Loucy (cell line): ENCODE measurements around the gene FYN.

ENCODE experiments used
- CTCF ChIP-seq: fragments of 200-600 bp; sonication (generic); conservative IDR thresholded peaks from 2 replicates; pipeline ENCODE4 v1.5.1; 2014; ENCODE audit warnings: mild to moderate bottlenecking, antibody characterized with exemption, low read length
- EZH2phosphoT487 ChIP-seq: fragments of 200-600 bp; IDR thresholded peaks from 2 replicates; pipeline ENCODE4 v1.6.1; 2018; ENCODE audit warnings: antibody characterized with exemption, mild to moderate bottlenecking, moderate library complexity, borderline replicate concordance

- TF ChIP-seq CTCF (no peak), EZH2phosphoT487 (no peak)
Observed at GRCh38 chr6:111680015-111680712, 193.1 kb downstream of the FYN start.
